K562 (cell line): ENCODE data around the gene FSD1L. TPM values are rescaled to one million over a fixed set of nuclear protein-coding genes. Genes with fewer than 3 reads are reported as not detected.

Source experiments
- SETDB1 ChIP-seq: IDR thresholded peaks from one replicate; pipeline ENCODE4 v1.6.1; 2012; ENCODE audit warnings: low read length, control low read depth, inconsistent platforms
- ZNF407 ChIP-seq: fragments of 450-650 bp; IDR thresholded peaks from 2 replicates; pipeline ENCODE4 v1.6.1; 2016; ENCODE audit warnings: low read depth
- polyA plus RNA-seq, 8 experiments: library from polyadenylated mRNA; depleted of rRNA in 4 of 8; stranded (reverse) in 5 of 8; unstranded in 3 of 8; fragments of >200 nt; fragmentation: Nextera tagmentation in 2 of 8; fragmentation: Illumina TruSeq in 1 of 8; extraction: Ambion mirVana in 2 of 8; extraction: Trizol in 1 of 8; gene quantifications; 2 replicates each; pipeline versions ENCODE4 v1.2.1 to v1.2.3, GENCODE V29; 2011 to 2014; ENCODE audit warnings: inconsistent platforms in 1 of 8, missing spikeins in 1 of 8
- total RNA-seq, 7 experiments: library from RNA; depleted of rRNA in 6 of 7; stranded (reverse); fragments of >200 nt in 6 of 7; fragmentation: Illumina TruSeq in 2 of 7; extraction: Trizol in 2 of 7; gene quantifications; 2 replicates each; pipeline versions ENCODE4 v1.2.1 to v1.2.3, GENCODE V29; 2011 to 2021; ENCODE audit warnings: low replicate concordance in 1 of 7

Gene FSD1L
- total and polyA plus RNA-seq, 9 of the 15 experiments (the other 6 are each of a cell fraction or from before 2014, with no cell fraction given): 0.95 to 4.2 (median 2.1) TPM

- no peak for TF ChIP-seq ZNF407
- TF ChIP-seq SETDB1: no peak
- TF ChIP-seq, all 486 proteins: peak for 0
Observed at GRCh38 chr9:105593145-105593544, 145.3 kb downstream of the FSD1L start (continued).

Other genes with a start within 250 kb of the FSD1L start
- gene SLC44A1, start 203.4 kb upstream of the FSD1L start, total RNA-seq (2014; rRNA removed): 0.59 and 0.86 TPM in 2 replicates
- gene SLC44A1, start 203.4 kb upstream of the FSD1L start, total RNA-seq (2014; rRNA removed; fragmentation: Illumina TruSeq; extraction: Trizol): 0.40 and 0.51 TPM in 2 replicates
- gene SLC44A1, start 203.4 kb upstream of the FSD1L start, total RNA-seq (2015; rRNA removed; fragmentation: Illumina TruSeq; extraction: Trizol): 0.29 and 0.34 TPM in 2 replicates
- gene SLC44A1, start 203.4 kb upstream of the FSD1L start, total RNA-seq (2021): 0.44 and 0.83 TPM in 2 replicates
- gene SLC44A1, start 203.4 kb upstream of the FSD1L start, polyA plus RNA-seq (2011; rRNA removed): 0.11 and 0.35 TPM in 2 replicates
- 0.22 and 0.30 TPM in 2 replicates for gene SLC44A1, start 203.4 kb upstream of the FSD1L start, polyA plus RNA-seq (2014; fragmentation: Illumina TruSeq; extraction: Trizol)
- under 1 TPM; 0.11 to 0.17 TPM for gene SLC44A1, start 203.4 kb upstream of the FSD1L start, polyA plus RNA-seq (2014; fragmentation: Nextera tagmentation; extraction: Ambion mirVana)
- gene SLC44A1, start 203.4 kb upstream of the FSD1L start, polyA plus RNA-seq (2014; rRNA removed): 0.24 and 0.25 TPM in 2 replicates
- 5.3 and 5.4 TPM in 2 replicates for gene FKTN, start 110.1 kb downstream of the FSD1L start, total RNA-seq (2014; rRNA removed)
- 16.3 and 18.3 TPM in 2 replicates for gene FKTN, start 110.1 kb downstream of the FSD1L start, total RNA-seq (2014; rRNA removed; fragmentation: Illumina TruSeq; extraction: Trizol)
- 9.5 and 11.4 TPM in 2 replicates for gene FKTN, start 110.1 kb downstream of the FSD1L start, total RNA-seq (2015; rRNA removed; fragmentation: Illumina TruSeq; extraction: Trizol)
- 10.1 and 10.4 TPM in 2 replicates for gene FKTN, start 110.1 kb downstream of the FSD1L start, total RNA-seq (2021)
- 8.4 and 13.9 TPM in 2 replicates for gene FKTN, start 110.1 kb downstream of the FSD1L start, polyA plus RNA-seq (2011; rRNA removed)
- 10.5 and 12.6 TPM in 2 replicates for gene FKTN, start 110.1 kb downstream of the FSD1L start, polyA plus RNA-seq (2014; fragmentation: Illumina TruSeq; extraction: Trizol)
- gene FKTN, start 110.1 kb downstream of the FSD1L start, polyA plus RNA-seq (2014; fragmentation: Nextera tagmentation; extraction: Ambion mirVana): 1 to 10 TPM; 5.9 to 6.0 TPM
- 7.5 and 7.9 TPM in 2 replicates for gene FKTN, start 110.1 kb downstream of the FSD1L start, polyA plus RNA-seq (2014; rRNA removed)
- not detected in 2 replicates for gene TAL2, start 214.4 kb downstream of the FSD1L start, total RNA-seq (2014; rRNA removed)
- gene TAL2, start 214.4 kb downstream of the FSD1L start, total RNA-seq (2014; rRNA removed; fragmentation: Illumina TruSeq; extraction: Trizol): 0.86 and 1.7 TPM in 2 replicates
- gene TAL2, start 214.4 kb downstream of the FSD1L start, total RNA-seq (2015; rRNA removed; fragmentation: Illumina TruSeq; extraction: Trizol): 0.25 TPM in 1 of 2 replicates, not detected in the other
- 0.51 and 0.89 TPM in 2 replicates for gene TAL2, start 214.4 kb downstream of the FSD1L start, total RNA-seq (2021)
- gene TAL2, start 214.4 kb downstream of the FSD1L start, polyA plus RNA-seq (2011; rRNA removed): 1.2 and 1.5 TPM in 2 replicates
- 0.74 and 0.94 TPM in 2 replicates for gene TAL2, start 214.4 kb downstream of the FSD1L start, polyA plus RNA-seq (2014; fragmentation: Illumina TruSeq; extraction: Trizol)
- gene TAL2, start 214.4 kb downstream of the FSD1L start, polyA plus RNA-seq (2014; fragmentation: Nextera tagmentation; extraction: Ambion mirVana): 1 to 10 TPM; 2.9 to 3.7 TPM
- gene TAL2, start 214.4 kb downstream of the FSD1L start, polyA plus RNA-seq (2014; rRNA removed): 0.21 and 0.47 TPM in 2 replicates
- gene TMEM38B, start 246.5 kb downstream of the FSD1L start, total RNA-seq (2014; rRNA removed): 37.1 and 38.5 TPM in 2 replicates
- 37.0 and 39.7 TPM in 2 replicates for gene TMEM38B, start 246.5 kb downstream of the FSD1L start, total RNA-seq (2014; rRNA removed; fragmentation: Illumina TruSeq; extraction: Trizol)
- 22.3 and 26.0 TPM in 2 replicates for gene TMEM38B, start 246.5 kb downstream of the FSD1L start, total RNA-seq (2015; rRNA removed; fragmentation: Illumina TruSeq; extraction: Trizol)
- gene TMEM38B, start 246.5 kb downstream of the FSD1L start, total RNA-seq (2021): 46.3 and 52.9 TPM in 2 replicates
- 42.1 and 54.9 TPM in 2 replicates for gene TMEM38B, start 246.5 kb downstream of the FSD1L start, polyA plus RNA-seq (2011; rRNA removed)
- gene TMEM38B, start 246.5 kb downstream of the FSD1L start, polyA plus RNA-seq (2014; fragmentation: Illumina TruSeq; extraction: Trizol): 26.6 and 34.6 TPM in 2 replicates
- 10 to 100 TPM; 42.0 to 57.5 TPM for gene TMEM38B, start 246.5 kb downstream of the FSD1L start, polyA plus RNA-seq (2014; fragmentation: Nextera tagmentation; extraction: Ambion mirVana)
- 26.4 and 30.9 TPM in 2 replicates for gene TMEM38B, start 246.5 kb downstream of the FSD1L start, polyA plus RNA-seq (2014; rRNA removed)